Tibial artery (tissue), 4 donors: ENCODE measurements around the gene PLS1.

Source experiments
- DNase-seq, 2 donors: peaks; one replicate each; pipeline ENCODE4 v3.0.0-alpha.2; 2019
- H3K27ac ChIP-seq, 2 donors: fragments of 200-600 bp; sonication (generic) in 1 of 2; 1 replicate in 1 of 2; 2 replicates in 1 of 2; pipeline ENCODE4 v1.5.1; 2018 to 2019; ENCODE audit warnings: mild to moderate bottlenecking in 1 of 2
- H3K27me3 ChIP-seq, 2 donors: fragments of 200-600 bp; sonication (generic) in 1 of 2; one replicate each; pipeline versions ENCODE4 v1.5.1 to v1.6.0; 2016 to 2019
- H3K36me3 ChIP-seq, 3 donors: fragments of 200-600 bp; sonication (generic) in 2 of 3; one replicate each; pipeline ENCODE4 v1.5.1; 2016 to 2019; ENCODE audit warnings: mild to moderate bottlenecking in 2 of 3
- H3K4me1 ChIP-seq, 4 donors: fragments of 200-600 bp; sonication (generic) in 2 of 4; 1 replicate in 3 of 4; 2 replicates in 1 of 4; pipeline ENCODE4 v1.5.1; 2016 to 2019
- H3K4me3 ChIP-seq, 2 donors: fragments of 200-600 bp; sonication (generic) in 1 of 2; 1 replicate in 1 of 2; 2 replicates in 1 of 2; pipeline ENCODE4 v1.5.1; 2018 to 2019; ENCODE audit warnings: mild to moderate bottlenecking in 2 of 2
- H3K9me3 ChIP-seq, 3 donors: fragments of 200-600 bp; sonication (generic) in 1 of 3; one replicate each; pipeline ENCODE4 v1.5.1; 2016 to 2019
- intact Hi-C: fragments of 100-400 bp; cut with DNase I; formaldehyde crosslinking; loops from one replicate; pipeline ENCODE4 v1.15.0; 2023; ENCODE audit warnings: low total_unique reads
- TF ChIP-seq, protein P1 (sequence below), 2 experiments: fragments of 200-600 bp in 1 of 2; fragments of 450-650 bp in 1 of 2; IDR thresholded peaks; one replicate each; pipeline ENCODE4 v1.5.1; 2017 to 2019; ENCODE audit warnings: antibody characterized with exemption in 2 of 2, mild to moderate bottlenecking in 1 of 2, moderate library complexity in 1 of 2

Gene PLS1

DNA sequence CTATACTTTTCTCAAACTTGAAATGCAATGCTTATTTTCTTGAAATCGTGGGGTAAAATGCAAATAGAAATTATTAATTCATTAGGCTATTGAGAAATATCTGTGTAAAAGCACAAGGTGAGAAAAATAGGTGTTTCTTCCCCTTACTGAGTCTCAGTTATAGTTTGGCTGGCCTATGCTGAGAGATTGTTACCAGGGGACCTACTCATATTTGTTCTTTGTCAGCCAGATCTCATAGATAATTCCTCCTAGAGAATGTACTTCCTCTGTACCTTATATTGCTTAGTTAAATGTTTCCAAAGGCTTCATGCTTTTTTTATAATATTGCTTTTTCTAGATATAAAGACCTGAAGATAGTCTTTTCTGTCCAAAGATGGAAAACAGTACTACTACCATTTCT is 67.7 kb downstream of the PLS1 start:
- intact Hi-C loops, result no loop called here
- H3K4me3 ChIP-seq, result no peak overlapping the region

DNA sequence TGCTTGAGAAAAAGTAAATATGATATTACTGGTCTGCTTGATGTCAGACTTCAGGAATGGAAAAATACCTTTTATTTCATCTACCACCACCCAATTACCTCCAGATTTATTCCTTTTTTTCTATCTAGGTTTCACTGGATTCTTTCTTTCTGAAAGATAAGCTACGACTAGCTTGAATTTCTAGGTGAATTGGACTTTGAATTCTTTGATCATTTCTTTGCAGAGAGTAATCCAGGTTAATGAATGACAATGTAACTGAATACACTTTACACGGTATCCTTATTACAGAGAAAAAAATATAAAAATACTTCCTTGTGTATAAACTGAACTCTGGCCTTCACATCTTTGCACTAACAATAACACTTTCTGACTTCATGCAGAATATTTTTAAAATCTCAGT is 68.1 kb downstream of the PLS1 start:
- H3K4me1 ChIP-seq, result no peaks in the 10 kb centered on the region
- H3K9me3 ChIP-seq, result no peaks in the 10 kb centered on the region
- no peaks in the 10 kb centered on the region for H3K27me3 ChIP-seq
- TF ChIP-seq, protein P1, sequence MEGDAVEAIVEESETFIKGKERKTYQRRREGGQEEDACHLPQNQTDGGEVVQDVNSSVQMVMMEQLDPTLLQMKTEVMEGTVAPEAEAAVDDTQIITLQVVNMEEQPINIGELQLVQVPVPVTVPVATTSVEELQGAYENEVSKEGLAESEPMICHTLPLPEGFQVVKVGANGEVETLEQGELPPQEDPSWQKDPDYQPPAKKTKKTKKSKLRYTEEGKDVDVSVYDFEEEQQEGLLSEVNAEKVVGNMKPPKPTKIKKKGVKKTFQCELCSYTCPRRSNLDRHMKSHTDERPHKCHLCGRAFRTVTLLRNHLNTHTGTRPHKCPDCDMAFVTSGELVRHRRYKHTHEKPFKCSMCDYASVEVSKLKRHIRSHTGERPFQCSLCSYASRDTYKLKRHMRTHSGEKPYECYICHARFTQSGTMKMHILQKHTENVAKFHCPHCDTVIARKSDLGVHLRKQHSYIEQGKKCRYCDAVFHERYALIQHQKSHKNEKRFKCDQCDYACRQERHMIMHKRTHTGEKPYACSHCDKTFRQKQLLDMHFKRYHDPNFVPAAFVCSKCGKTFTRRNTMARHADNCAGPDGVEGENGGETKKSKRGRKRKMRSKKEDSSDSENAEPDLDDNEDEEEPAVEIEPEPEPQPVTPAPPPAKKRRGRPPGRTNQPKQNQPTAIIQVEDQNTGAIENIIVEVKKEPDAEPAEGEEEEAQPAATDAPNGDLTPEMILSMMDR (IDR thresholded peaks at IDR 0.05), result no peak
- H3K27ac ChIP-seq, result no peak overlapping the region
- no peak for DNase-seq
- intact Hi-C loops, result no loop called here
- no peak overlapping the region for H3K4me3 ChIP-seq
- no peaks in the 10 kb centered on the region for H3K36me3 ChIP-seq

More for the DNA sequence above, 67.7 kb downstream of the PLS1 start:
- Histone ChIP-seq H3K9me3 (no peaks in the 10 kb centered on the region), H3K27ac (no peak overlapping the region), H3K27me3 (no peaks in the 10 kb centered on the region), H3K36me3 (no peaks in the 10 kb centered on the region), H3K4me1 (no peaks in the 10 kb centered on the region)
- TF ChIP-seq, protein P1 (IDR thresholded peaks at IDR 0.05), result no peak
- no peak for DNase-seq

DNA sequence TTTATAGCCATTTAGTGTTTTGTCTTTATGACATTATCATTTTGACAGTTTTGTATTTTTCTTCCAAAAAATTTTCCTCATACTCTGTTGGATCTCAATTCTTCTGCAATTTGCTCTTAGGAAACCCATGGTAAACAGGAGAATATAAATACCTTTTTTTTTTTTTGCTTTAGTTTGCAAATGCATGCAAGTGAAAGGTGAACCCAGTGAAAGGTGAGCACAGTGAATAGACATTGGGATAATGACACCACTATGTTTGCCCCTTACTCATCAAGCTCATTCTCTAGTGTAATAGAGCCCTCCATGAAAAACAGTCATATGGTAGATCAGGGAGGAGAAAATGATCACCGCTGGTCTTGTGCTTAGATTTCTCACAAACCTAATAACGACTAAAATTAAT is 68.6 kb downstream of the PLS1 start:
- TF ChIP-seq, protein P1 (IDR thresholded peaks at IDR 0.05), result no peak
- no peaks in the 10 kb centered on the region for H3K27me3 ChIP-seq
- no peak overlapping the region for H3K27ac ChIP-seq
- intact Hi-C loops, result no loop called here
- H3K9me3 ChIP-seq, result no peaks in the 10 kb centered on the region
- H3K4me3 ChIP-seq, result no peak overlapping the region
- H3K36me3 ChIP-seq, result no peaks in the 10 kb centered on the region
- DNase-seq, result no peak
- no peaks in the 10 kb centered on the region for H3K4me1 ChIP-seq

DNA sequence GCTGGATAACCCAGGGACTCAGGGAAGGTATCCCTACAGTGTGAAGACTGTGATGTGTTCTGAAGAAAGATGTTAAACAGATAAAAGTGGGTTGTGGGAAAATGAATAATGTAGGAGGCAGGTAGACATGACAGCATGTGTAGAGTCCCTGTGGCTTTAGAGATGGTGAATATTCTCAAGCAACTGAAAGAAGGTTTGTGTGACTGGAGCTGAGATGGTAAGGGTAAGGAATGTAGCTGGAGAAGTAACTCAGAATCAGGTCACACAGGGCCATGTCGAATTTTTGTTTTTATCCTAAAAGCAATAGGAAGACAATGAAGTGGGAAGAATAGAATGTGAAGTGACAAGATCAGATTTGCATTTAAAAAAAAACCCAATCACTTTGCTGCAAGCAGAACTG is 73.9 kb downstream of the PLS1 start:
- Histone ChIP-seq H3K4me3 (no peak overlapping the region), H3K4me1 (no peaks in the 10 kb centered on the region), H3K27ac (no peak overlapping the region), H3K36me3 (no peaks in the 10 kb centered on the region), H3K9me3 (no peaks in the 10 kb centered on the region), H3K27me3 (no peaks in the 10 kb centered on the region)
- TF ChIP-seq, protein P1 (IDR thresholded peaks at IDR 0.05), result no peak
- intact Hi-C loops, result no loop called here
- DNase-seq, result no peak

DNA sequence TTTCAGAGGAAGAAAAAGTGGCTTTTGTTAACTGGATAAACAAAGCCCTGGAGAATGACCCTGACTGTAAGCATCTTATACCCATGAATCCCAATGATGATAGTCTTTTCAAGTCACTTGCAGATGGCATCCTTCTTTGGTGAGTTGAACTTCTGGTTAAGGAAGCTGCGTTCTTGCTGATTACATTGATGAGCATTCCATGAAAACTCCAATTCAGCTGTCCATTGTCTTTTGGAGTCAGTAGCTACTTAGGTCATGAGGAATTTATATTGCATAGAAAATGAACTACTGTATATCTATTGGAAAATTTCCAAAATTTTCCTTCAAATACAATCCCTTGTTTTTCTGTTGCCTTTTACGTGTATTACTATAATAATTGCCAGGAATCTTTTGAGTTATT is 80.0 kb downstream of the PLS1 start:
- no peak for DNase-seq
- TF ChIP-seq, protein P1 (IDR thresholded peaks at IDR 0.05), result no peak
- intact Hi-C loops, result no loop called here
- Histone ChIP-seq H3K4me3 (no peak overlapping the region), H3K27ac (no peak overlapping the region), H3K36me3 (no peaks in the 10 kb centered on the region), H3K4me1 (no peaks in the 10 kb centered on the region), H3K27me3 (no peaks in the 10 kb centered on the region), H3K9me3 (no peaks in the 10 kb centered on the region)

DNA sequence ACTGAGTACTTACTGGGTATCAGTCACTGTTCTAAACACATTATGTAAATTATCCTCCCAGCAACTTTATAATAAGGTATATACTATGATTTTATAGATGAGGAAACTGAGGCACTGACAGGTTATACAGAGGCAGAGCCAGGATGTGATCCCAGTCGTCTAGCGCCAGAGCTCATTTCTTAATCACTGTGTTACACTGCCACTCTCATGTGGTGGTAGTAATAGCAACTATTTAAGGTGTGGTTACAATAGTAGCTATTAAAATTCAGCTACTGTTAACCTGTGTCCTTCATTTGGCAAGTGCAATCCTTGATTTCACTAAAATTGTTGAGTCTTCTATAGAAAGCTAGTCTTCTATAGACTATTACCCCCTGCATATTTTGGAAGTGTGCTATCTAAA is 84.5 kb downstream of the PLS1 start:
- no peaks in the 10 kb centered on the region for H3K9me3 ChIP-seq
- intact Hi-C loops, result no loop called here
- TF ChIP-seq, protein P1 (IDR thresholded peaks at IDR 0.05), result no peak
- H3K36me3 ChIP-seq, result no peaks in the 10 kb centered on the region
- DNase-seq, result no peak
- H3K4me3 ChIP-seq, result no peak overlapping the region
- H3K27ac ChIP-seq, result no peak overlapping the region
- no peaks in the 10 kb centered on the region for H3K4me1 ChIP-seq
- H3K27me3 ChIP-seq, result no peaks in the 10 kb centered on the region
